ENCODE results near the gene PMPCA. TPM values are rescaled to one million over a fixed set of nuclear protein-coding genes. Genes with fewer than 3 reads are reported as not detected.

Gene PMPCA
- total and polyA plus RNA-seq, 2 experiments from 2014 or later: 61.3 to 88.2 TPM

GRCh38 chr9:136393531-136393930, 16.9 kb upstream of the PMPCA start:
- no peak for TF ChIP-seq EZH2 (IDR thresholded peaks at IDR 0.05; ENCODE audit: low read depth, unreplicated experiment)
- TF ChIP-seq CTCF (conservative IDR thresholded peaks at IDR 0.05; ENCODE audit: low read depth in 2 of 2): no peak
- TF ChIP-seq CREB1 (CRISPR knock-in tag; IDR thresholded peaks at IDR 0.05; ENCODE audit: low read depth): no peak
- H3K4me3 ChIP-seq: no peak overlapping the region
- 0 out of 2 replicates have a peak, but pooled peaks cover 4% of the 10 kb centered on the region for H3F3A ChIP-seq (replicated peaks; ENCODE audit: low read depth)
- Mint-ChIP-seq H3K27ac (no peak overlapping the region), H3K9me3 (no peaks in the 10 kb centered on the region), H3K4me1 (0 out of 3 replicates have a peak, but pooled peaks cover 3% of the 10 kb centered on the region), H3K4me3 (no peak overlapping the region), H3K36me3 (ENCODE audit: low read depth) (peaks cover 71% of the 10 kb centered on the region), H3K27me3 (ENCODE audit: insufficient read depth, low read depth, poor library complexity) (peaks cover 4% of the 10 kb centered on the region)
- DNase-seq (ENCODE audit: low spot score) (no peak), ATAC-seq (no peak)
- no peaks in the 10 kb centered on the region for H3K27me3 ChIP-seq (ENCODE audit: insufficient read depth)
- H3K36me3 ChIP-seq (ENCODE audit: insufficient read depth): peaks cover 17% of the 10 kb centered on the region
- no peaks in the 10 kb centered on the region for H3K9me2 ChIP-seq (ENCODE audit: insufficient read depth)
- H3K4me2 ChIP-seq: no peak overlapping the region
- H3K79me2 ChIP-seq (replicated peaks; ENCODE audit: insufficient read depth): peaks cover 21% of the 10 kb centered on the region
- no peak overlapping the region for H3K27ac ChIP-seq (ENCODE audit: low read depth)
- peaks cover 15% of the 10 kb centered on the region for H4K20me1 ChIP-seq (replicated peaks; ENCODE audit: insufficient read depth)
- no peak overlapping the region for H2AFZ ChIP-seq
- H3K4me1 ChIP-seq (ENCODE audit: insufficient read depth): no peaks in the 10 kb centered on the region

GRCh38 chr9:136394312-136395019, 16.0 kb upstream of the PMPCA start:
- H3K9me3 Mint-ChIP-seq: no peaks in the 10 kb centered on the region
- TF ChIP-seq ZNF462 (CRISPR knock-in tag; IDR thresholded peaks at IDR 0.05) (no peak), NANOG (IDR thresholded peaks at IDR 0.05; ENCODE audit: borderline replicate concordance) (no peak), REST (IDR thresholded peaks at IDR 0.05; ENCODE audit: unreplicated experiment) (no peak), ZNF114 (CRISPR knock-in tag; IDR thresholded peaks at IDR 0.05) (no peak), CREB1 (CRISPR knock-in tag; IDR thresholded peaks at IDR 0.05; ENCODE audit: low read depth) (no peak)

More at GRCh38 chr9:136394312-136395019, 16.0 kb upstream of the PMPCA start:
- no peaks in the 10 kb centered on the region for H3K9me2 ChIP-seq (ENCODE audit: insufficient read depth)
- H3K36me3 ChIP-seq (ENCODE audit: insufficient read depth): peaks cover 17% of the 10 kb centered on the region
- H3K79me2 ChIP-seq (replicated peaks; ENCODE audit: insufficient read depth): peaks cover 31% of the 10 kb centered on the region
- peaks cover 9% of the 10 kb centered on the region for H3K4me1 Mint-ChIP-seq
- H3K4me1 ChIP-seq (ENCODE audit: insufficient read depth): peaks cover 3% of the 10 kb centered on the region; the same call in 1 of the 2 replicates
- peaks cover 71% of the 10 kb centered on the region for H3K36me3 Mint-ChIP-seq (ENCODE audit: low read depth)
- H3K27me3 Mint-ChIP-seq (ENCODE audit: insufficient read depth, low read depth, poor library complexity): peaks cover 12% of the 10 kb centered on the region
- H3K27ac Mint-ChIP-seq: no peak overlapping the region
- ATAC-seq (no peak), DNase-seq (ENCODE audit: low spot score) (no peak)
- no peak overlapping the region for H3K4me2 ChIP-seq
- no peak overlapping the region for H3K4me3 Mint-ChIP-seq
- H3F3A ChIP-seq (replicated peaks; ENCODE audit: low read depth): peaks cover 4% of the 10 kb centered on the region; the same call in 1 of the 2 replicates
- H2AFZ ChIP-seq: no peak overlapping the region
- no peaks in the 10 kb centered on the region for H3K27me3 ChIP-seq (ENCODE audit: insufficient read depth)
- H4K20me1 ChIP-seq (replicated peaks; ENCODE audit: insufficient read depth): peaks cover 12% of the 10 kb centered on the region
- H3K27ac ChIP-seq (ENCODE audit: low read depth): no peak overlapping the region
- H3K4me3 ChIP-seq: no peak overlapping the region

Measured in GM23338 (cell line).